ENCODE data around the gene SIGLEC10.

Gene SIGLEC10

GRCh38 chr19:51366389-51367254 lies 50.8 kb downstream of the SIGLEC10 start:
- peak; percentile 81 to 88 (median 86) for DNase-seq (ENCODE audit: low read depth in 3 of 3)

- no peak for DNase-seq (ENCODE audit: low read depth in 3 of 3)
These were observed 51.5 kb downstream of the SIGLEC10 start, which contains the start of gene ETFB for GRCh38 chr19:51365965-51366388. ETFB (minus strand) TSS chr19:51366388; CDS start chr19:51366326, 62 bp downstream.

DNA sequence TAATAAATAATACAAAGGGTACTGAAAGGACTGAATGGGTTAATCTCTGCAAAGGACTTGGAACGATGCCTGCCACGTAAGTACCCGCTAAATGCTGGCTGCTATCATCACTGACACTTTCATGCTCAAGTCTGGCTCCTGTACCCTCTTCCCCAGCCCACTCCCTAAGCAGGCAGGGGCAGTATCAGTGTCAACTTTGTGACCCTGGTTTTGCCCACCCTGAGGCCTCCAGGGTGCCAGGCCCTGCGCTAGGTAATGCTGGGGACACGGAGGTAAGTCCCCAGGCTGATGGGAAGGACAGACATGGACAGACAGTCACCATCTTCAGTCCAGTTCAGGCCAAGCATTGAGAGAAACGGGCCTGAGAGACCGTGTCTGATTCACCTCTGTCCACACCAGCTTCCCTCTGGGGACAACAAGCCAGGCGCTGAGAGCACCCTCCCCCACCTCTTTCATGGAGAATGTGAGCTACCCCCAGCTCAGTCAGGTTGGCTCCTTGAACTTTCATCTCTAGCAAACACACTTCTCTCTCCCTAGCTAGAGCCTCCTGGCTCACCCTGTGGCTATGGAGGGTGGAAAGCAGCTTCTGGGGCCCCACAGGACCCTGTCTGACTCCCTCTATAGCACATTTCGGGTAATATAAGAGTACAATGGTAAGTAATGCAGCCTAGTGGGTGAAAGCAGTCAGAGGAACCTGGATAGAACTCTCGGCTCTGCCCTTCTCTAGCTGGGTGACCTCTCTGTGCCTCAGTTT lies 52.1 kb downstream of the SIGLEC10 start:
- no peak for DNase-seq (ENCODE audit: low read depth in 3 of 3)

GRCh38 chr19:51364200-51365106 lies 53.0 kb downstream of the SIGLEC10 start:
- DNase-seq (ENCODE audit: low read depth in 3 of 3), result no peak

DNA sequence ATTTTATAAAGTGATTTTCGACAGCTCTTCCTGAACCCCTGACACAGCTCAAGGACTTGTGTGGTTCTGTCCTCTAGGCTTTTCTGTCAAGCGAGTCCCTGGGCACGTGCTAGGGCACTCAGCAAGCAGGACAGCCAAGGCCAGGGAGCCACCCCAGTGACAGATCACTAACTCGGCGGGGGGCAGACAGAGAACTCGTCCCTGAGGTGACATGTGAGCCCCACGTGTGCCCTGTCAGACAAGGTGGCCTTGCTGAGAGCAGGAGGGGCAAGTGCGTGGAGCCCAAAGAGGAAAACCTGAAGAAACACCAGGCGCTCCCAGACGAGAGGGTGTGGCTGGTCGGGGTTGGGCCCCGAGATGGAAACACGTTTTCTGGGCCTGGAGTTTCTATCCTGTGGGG lies 56.2 kb downstream of the SIGLEC10 start:
- no peak for DNase-seq (ENCODE audit: low read depth in 3 of 3)

All from stimulated activated CD4-positive, alpha-beta T cell treated with anti-CD3 and anti-CD28 coated beads, TNF-alpha, amount 100 ng/mL, for 4 hours (primary cell).